Activated CD4-positive, alpha-beta T cell treated with anti-CD3 and anti-CD28 coated beads for 4 hours (primary cell): ENCODE measurements around the gene FAM149A.
A peak's percentile ranks its signal among the peaks of the same experiment; 100 is the strongest.

Source experiments
- DNase-seq, 2 donors: peaks; one replicate each; pipeline ENCODE4 v3.0.0-alpha.2; 2020

Gene FAM149A

DNA sequence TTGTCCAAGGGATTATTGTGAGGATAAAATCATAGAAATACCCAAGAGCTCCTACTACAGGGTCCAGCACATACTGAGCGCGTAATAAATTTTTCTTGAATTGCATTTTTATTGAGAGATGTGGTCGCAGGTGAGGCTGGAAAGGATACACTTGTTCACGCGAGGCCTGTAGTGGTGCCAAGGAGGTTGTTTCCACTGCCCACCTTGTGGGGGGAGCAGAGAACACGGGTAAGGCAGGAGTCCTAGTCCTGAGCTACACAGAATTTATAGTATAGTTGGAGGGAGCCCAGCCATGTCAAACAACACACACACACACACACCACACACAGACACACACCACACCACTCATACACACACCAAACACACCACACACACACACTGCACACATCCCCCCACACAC, 55.1 kb downstream of the FAM149A start:
- no peak for DNase-seq

DNA sequence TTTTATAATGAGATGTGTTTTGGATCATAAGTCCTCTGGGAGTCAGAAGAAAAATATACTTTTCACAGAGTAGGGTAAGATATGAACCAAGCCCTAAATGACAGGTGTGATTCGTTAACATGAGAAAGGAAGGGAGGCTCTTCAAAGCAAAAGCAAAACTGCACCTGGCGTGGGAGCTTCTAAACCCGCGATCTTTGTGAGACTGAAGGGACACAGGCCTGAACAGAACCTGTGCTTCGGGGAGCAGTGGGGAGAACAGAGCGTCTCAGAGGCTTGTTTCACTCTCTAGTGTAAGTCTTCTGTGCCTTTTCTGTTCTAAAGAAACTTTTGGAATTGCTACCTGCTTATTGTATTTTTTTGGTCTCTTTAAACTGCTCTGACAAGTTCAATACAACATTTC, 56.6 kb downstream of the FAM149A start:
- DNase-seq: no peak

DNA sequence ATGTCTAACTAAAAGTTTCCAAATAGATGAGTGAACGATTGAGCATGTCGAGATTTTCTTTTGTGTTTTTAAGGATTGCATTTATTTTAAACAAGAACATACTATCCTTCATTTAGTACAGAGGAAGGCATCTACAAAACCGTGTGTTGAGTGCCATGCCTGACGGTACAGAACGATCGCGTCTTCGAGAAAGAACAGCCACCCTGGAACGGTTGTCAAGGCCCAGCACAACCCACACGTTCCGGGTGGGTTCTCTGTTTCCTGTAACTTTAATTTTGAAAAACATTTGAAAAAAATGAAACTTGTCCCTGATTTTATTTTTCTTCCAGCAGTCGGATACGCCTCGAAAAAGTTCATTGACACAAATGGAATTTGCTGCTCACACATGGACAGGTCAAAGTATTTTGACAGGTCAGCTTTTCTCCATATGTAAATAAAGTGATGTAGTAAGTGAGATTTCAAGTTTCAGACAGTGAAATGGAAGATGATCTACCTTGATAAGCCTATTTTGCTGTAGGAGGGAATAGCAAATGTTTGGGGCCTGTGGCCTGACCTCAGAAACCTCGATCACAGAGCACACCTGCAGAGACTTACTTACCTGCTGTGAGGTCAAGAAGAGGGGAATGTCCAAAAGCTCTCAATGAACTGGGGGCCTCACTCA, 62.5 kb downstream of the FAM149A start:
- no peak for DNase-seq

DNA sequence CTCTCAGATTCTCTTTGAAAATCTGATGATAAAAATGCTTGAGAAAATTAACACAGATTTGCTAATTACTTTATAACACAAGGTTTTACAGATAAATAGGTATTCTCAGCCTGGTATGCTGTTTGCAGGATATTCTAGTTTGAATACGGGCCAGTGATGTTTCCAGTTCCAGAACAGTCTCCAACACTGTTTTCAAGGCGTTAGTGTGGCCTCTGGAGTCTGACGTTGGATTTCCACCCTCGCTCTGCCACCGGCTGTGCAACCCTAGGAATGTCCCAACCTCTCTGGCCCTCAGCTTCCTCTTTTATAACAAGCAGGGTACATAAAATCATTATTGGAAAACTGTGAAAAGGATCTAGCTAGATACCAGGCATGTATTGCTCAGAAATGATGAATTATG, 63.1 kb downstream of the FAM149A start:
- DNase-seq: no peak

DNA sequence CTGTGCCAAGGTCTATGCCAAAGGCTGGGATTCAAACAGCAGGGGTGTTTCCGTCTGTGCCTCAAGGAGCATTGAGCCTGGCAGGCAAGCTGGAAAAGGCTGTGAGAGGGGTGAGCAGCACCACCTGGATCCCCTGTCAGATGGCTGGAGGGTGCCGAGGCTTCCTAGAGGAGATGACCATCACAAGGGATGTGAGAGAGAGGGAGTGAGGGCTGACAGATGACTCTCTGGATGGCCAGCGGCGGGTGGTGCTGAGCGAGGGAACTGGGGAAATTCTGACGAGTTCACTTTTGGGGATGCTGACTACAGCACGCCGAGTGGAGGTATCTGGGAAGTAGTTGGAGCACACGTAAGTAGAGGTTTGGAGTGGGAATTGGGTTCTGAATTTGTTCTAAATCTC, 64.2 kb downstream of the FAM149A start:
- DNase-seq: no peak

DNA sequence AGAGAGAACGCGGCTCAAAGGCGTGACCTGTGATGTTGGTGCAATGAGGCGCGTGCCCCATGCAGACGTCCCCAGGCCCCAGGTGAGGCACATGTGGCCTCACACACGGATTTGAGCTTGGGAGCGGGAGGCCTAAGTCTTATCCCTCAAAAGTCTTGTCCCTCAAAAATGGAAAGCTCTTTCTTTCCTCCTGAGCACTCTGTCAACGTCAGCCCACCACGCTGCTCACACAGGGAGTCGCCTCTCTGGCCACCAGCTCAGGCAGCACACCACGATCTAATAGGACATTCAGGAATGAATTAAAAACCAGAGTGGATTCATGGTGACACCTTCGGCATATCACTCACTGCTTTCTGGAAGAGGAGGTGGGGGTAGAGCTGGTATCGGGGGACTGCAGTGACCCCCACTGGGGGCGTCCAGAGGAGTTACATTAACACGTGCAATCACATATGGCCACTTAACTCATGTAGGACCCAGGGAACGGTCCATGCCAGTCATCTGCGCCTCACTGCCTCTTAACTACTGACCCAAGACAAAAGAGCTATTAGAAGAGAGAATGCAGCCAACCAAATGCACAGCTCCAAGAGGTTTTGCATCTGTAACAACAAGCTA, 64.9 kb downstream of the FAM149A start:
- no peak for DNase-seq

DNA sequence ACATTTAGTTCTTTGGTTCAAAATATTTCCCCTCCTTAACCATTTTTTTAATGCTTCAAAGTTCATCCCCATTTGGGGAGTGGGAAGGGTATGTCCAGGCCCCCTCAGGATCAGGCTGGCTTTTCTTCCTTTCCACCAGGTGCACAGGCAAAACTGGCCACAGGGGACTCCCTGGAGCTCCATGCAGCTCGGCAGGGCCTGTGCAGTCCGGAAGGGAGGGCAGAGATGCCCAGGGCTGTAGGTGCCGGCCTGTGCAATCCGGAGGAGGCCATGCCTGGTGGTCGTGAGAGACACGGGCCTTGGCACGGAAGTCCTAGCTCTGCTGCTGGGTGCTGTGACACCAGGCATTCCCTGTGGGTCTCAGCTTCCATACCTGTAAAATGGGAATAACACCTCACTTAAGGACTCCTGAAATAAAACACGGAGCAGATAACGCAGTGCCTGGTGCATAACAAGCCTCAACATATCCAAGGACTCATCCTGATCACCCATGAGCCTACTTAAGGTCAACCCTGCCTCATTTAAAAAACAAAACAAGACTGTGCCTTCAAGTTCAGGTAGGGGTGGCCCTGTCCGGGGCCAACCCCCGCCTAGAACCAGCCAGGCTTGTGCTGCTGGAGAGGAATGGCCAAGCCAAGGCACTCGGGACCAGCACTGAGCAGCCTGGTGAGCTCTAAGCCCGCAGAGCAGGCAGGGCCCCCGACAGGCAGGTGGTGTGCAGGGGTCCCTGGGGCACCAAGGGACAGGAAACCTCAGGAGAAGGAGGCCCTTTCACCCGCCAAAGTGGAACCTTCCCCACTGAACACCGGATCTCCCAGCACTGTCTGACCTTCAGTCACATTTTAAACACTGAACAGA, 65.7 kb downstream of the FAM149A start:
- DNase-seq: no peak

DNA sequence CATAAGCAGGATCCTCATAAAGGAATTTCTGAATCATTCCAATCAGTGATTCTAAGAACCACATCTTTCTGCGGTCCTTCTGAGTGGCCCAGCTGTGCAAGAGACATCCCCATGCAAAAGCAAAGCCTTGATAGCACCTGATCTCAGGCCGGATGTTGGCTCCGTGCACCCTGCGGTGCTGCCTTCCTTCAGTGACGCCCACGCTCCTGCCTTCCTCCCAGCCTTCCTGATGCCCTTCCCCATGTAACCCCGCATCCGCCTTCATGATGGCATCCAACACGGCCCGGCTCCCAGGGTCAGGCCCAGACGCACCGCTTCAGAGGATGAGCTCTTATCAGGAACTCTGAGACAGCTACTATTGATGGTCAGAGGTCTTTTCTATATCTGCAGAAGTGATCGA, 66.5 kb downstream of the FAM149A start:
- no peak for DNase-seq

DNA sequence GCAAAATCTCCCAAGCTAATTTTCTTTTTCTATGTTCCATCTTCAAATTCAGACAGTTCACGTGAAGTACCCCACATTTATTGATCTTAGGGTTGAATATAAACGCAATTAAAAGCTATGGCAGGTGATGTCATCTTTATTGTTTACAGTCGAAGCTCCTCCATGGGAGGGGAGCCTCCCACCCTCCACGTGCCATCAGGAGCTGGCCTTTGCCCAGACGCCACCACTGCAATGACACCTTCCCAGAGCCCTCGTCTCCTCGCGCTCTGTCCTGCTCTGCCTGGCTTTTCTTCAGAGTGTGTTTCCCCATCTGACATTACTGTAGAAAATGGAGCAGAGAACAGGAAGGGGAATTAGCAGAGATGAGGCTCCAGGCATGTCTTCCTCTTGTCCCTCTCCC, 68.0 kb downstream of the FAM149A start:
- no peak for DNase-seq

DNA sequence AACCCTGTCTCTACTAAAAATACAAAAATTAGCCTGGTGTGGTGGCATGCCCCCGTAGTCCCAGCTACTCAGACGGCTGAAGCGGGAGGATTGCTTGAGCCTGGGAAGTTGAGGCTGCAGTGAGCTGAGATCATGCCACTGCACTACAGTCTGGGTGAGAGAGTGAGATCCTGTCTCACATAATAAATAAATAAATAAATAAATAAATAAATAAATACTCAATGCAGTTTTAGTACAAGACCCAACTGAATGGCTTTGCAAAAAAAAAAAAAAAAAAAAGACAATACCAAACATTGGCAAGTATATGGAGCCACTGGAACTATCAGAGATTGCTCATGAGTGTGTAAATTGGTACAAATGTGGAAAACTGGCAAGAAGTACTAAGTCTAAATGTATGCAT, 83.6 kb downstream of the FAM149A start:
- no peak for DNase-seq

DNA sequence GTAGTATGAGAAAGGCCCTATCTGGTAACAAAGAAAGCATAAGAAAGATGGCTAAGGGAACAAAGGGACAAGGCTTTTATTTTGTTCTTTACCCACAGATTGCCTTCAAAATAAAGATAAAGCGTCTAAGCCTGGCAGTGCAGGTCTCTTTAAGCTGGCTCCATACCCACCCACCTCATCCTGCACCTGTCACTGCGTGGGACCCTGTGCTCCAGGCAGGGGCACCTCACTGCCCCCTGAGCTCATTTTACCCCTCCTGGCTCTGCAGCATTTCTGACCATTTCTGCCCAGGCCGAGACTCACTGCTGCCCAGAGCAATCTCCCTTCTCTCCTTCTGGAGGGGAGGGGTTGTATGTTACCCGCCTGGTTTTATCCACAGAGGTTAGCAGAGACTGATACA, 85.2 kb downstream of the FAM149A start:
- DNase-seq: no peak

DNA sequence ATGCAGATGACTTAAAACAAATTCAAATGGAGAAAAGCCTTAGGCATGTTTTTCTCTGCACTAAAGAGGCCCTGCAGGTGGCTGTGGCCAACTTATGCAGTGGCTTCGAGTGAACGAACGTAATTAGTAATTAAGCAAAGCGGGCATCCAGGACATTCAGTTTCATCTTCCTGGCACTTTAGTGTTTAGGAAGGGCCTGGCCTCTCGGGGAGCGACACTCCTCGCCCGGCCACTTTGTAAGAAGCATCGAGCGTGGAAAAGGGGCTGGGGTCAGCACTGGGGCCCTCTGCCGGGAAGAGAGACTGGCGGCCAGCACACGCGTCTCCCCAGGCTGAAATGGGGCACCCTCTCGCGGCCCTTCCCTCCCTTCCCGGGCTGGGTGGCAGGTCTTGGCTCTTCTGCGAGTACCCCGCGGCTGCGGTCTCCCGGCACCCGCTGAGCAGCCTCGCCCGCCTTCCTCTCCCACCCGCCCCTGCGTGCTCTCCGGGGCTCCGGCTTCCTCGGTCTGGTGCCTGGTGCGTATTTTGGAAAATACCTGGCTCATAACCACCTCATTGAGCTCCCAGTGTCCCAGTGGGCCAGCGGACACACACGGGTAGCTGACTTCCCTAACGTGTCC, 86.2 kb downstream of the FAM149A start:
- peak; percentile 26 to 54 for DNase-seq

DNA sequence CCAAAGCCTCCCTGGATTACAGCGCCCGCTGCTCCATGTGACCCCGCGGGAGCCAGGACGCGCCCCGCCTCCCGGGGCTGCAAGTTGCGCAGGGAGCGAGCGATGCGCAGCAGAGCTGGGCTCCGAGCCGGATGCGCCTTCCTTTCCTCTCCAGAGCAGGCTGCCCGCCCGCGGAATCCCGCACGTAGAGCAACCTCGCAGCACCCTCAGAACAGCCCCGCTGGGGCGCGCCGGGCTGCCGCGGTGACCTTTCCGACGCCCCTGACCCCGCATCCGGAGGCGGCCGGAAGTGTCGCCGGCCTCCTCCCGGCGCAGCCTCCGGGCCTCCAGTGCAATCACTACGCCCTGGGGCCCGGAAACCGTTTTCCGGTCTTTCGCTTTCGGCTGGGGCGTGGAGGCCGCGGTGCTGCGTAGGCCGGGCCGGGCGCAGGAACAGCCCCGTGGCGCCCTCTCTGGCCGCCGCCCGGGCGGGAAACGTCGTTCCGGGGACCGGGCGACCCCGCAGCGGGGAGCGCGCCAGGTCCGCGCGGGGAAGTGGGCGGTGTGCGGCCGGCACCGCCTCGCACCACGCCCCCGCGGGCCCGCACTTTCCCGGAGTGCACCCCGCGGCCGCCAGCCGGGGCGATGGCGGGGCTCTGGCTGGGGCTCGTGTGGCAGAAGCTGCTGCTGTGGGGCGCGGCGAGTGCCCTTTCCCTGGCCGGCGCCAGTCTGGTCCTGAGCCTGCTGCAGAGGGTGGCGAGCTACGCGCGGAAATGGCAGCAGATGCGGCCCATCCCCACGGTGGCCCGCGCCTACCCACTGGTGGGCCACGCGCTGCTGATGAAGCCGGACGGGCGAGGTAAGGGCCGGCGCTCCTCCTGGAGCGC, 86.9 kb downstream of the FAM149A start, which contains the start of gene CYP4V2:
CYP4V2 (plus strand) TSS at position 368 of the 866 bp plus-strand sequence; CDS start at position 625, 257 bp downstream.
- peak; percentile 78 to 89 for DNase-seq

DNA sequence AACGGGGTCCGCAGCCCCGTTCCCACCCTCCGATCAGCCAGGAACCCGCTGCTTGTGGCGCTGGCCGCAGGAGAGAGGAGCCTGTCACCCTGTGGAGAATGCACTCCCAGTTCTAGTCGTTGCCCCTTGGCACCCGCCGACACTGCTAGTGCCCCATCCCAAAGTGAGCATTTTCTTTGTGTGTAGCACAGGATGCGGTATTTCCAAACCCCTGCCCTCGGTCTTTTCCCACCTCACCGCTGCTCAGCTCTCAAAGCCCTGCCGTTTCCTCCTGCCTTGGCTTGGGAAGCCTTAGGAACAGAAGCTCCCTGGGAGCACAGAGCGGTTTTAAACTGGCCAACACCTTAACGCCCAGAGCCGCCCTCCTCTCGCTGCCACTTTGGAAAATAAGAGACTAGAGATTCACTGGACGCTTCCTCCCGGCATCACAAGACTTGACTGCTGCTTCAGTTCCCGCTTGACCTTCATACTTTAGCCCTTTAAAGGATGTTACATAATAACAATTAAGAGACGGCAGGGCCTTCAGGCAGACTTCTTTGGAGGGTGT, 87.6 kb downstream of the FAM149A start:
- peak in 1 of 2 donors; percentile 26 for DNase-seq

DNA sequence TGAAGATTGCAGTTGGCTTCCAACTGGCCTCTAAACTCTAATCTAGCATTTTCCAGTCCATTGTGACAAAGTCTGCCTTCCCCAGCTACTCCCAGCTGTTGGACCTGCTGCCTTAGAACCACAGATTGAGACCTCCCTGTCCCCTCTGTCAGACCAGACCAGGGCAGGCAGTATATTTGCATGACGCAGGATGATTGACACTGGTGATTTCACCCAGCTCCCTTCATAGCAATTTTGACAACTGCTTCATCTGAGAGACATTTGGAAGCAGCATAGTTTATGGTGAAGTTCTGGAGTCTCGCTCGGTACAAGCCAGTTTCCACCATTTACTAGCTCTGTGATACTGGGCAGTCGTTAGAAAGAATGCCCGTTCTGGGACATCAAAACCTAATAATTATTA, 89.3 kb downstream of the FAM149A start:
- DNase-seq: no peak

DNA sequence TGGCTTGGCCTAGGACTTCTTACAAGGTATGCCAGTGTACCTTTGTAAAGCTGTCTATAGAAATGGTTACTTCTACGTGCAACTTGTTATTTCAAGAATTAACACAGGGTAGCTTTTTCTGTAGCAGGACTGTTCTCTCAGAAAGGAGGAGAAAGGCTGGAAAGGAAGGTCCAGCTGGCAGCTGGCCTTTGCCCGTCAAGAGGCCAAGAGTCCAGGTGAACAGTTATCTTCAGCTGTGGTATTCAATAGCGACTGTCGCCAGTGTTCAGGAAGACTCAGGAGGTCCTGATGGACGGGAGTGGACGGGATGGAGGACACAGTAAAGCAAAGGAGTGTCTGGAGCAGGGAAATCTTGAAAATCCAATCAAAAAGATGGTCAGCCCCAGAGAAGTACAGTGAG, 91.6 kb downstream of the FAM149A start:
- DNase-seq: no peak

DNA sequence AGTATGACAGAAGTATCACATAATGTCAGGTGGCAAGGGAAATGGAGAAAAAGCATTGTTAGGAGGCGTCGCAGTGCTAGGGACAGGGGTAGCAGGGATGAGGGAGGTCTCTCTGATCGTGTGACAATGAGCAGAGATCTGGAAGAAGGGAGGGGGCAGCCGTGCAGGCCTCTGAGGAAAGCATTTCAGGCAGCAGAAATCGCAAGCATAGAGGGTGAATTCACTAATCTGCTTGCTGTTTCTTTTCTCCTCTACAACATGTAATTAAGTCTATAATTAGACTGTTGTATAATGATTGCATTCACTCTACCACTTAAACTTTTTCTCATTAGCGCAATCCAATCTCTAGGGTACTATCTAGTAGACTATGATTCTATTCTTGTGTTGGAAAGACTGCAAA, 96.0 kb downstream of the FAM149A start:
- no peak for DNase-seq

DNA sequence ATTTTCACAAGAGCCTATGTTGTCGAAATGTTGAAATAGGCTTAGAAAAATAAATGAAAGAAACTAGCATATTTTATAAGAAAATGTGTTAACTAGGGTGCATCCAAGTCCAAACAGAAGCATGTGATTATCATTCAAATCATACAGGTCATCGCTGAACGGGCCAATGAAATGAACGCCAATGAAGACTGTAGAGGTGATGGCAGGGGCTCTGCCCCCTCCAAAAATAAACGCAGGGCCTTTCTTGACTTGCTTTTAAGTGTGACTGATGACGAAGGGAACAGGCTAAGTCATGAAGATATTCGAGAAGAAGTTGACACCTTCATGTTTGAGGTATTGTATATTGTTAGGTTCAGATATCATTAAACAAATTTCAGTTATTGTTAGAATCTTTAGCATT, 96.5 kb downstream of the FAM149A start:
- no peak for DNase-seq

DNA sequence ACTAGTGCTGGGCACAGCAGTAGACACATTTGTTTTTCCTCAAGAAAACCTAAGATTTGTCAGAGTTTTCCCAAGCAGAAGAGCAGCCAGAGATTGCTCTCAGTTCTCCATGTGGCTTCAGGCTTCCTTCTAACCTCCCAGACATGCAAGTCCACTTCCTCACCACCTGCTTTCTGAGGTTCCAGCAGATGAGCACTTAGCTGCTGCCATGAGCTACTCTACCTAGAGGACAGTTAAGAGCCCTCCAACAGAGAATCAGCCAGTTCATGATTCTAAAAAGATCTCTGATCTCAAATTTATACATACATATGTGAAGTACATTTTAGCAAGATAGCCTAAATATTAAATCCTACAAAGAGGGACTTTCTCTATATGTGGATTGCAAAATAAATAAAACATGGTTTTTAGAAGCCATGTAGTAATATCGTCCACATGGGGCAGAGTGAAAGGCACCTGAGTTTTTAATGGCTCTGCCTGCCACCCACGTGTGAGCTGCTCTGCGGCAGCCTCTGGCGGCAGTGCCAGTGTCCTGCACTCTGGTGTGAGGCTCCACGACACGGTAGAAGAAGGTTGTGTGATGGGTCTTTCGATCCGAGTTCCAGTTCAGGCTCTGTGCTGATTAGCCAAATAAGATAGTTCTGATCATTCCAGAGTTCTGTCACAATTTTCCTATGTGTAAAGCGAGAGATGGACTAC, 97.2 kb downstream of the FAM149A start:
- peak; percentile 44 to 55 for DNase-seq

DNA sequence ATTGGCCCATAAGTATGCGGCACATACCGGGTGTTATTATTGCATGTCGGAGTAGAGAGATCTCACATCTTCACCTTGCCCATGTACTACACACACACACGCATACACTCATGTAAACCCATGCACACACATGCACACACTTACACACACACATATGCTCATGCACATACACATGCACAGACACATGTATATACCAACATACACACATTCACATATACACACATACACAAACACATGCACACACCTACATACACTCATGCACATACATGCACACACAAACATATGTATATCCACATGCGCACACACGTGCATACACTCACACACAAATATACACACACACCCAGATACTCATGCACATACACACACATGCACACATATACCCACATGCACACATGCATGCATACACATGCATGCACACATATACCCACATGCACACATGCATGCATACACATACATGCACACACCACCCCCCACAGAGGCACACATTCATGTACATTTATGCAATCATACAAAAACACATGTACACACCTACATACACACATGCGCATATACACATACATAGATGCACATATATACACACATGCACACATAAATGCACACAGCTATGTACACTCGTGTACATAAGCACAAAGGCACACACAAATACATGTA, 98.1 kb downstream of the FAM149A start:
- DNase-seq: no peak

DNA sequence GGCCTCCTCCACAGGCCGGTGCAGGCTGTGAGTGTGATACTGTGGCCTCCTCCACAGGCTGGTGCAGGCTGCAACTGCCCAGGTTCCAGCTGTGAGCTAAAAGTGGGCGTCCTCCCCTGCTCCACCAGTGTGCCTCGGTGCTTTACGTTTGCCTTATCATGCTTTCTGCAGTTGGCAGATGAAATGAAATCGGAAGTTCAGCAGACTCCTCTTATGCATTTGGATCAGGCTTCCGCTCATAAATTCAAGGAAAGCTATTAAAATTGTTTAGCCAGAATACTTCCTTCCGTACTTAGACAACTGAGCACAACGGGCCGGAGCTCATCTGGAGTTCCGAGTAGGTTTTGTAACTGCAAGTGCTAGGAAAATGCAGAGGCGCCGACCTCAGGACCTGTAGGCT, 98.9 kb downstream of the FAM149A start:
- DNase-seq: no peak
